GM18870 (cell line): ENCODE measurements around the gene MMP13.
"Not testable (repeated sequence)": the region's sequence is repeated elsewhere in the genome, so short reads cannot be mapped to it uniquely, and the experiment has no call there.

Experiments
- ATAC-seq: cut with Tn5 transposase; IDR thresholded peaks from one replicate; pipeline ENCODE4 v1.9.1; 2021; ENCODE audit warnings: moderate library complexity; ENCODE audit not compliant: unreplicated experiment

MMP13 gene

GRCh38 chr11:102903895-102904294 lies 51.6 kb downstream of the MMP13 start:
- not testable (repeated sequence) for ATAC-seq

GRCh38 chr11:102900346-102900745 lies 55.2 kb downstream of the MMP13 start:
- no peak for ATAC-seq
